ENCODE data around the gene SYNPO.

Gene SYNPO

DNA sequence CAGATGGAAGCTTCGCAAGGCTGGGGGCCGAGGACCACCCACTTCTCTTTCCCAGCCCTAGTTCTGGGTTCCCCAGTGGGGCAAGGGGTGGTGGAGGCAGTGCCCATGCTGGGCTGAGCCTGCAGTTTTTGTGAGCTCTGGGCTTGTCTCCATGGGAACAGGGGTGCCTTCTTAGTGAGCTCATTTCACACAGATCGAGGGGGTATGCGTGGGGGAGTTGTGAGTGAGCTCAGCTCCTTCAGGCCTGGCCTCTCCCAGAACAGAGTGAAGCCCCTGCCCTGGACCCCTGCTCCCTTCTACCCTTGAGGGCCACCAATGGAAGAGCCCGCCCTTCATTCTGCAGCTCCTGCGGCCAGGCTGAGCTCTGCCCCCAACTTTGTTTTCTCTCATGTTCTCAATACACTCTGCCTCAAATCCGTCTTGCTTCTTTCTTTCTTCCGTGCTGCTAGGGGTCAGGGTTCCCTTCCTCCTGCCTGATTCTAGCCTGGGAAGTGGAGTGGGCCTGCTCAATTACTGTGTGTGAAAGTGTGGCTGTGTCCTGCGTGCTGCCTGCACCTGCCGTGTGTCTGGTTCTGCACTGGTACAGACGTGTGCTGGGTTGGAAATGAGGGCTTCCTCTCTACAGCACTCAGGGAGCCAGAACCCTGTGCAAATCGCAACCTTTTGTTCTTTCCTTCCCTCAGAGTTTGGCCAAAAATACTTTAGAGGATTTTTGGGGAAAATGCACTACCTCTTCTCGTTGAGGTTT, 11.6 kb downstream of the SYNPO start:
- no peak for ATAC-seq
- no peaks in the 10 kb centered on the region for H3K9me3 Mint-ChIP-seq
- H3K4me3 Mint-ChIP-seq, result no peak overlapping the region
- no peak for DNase-seq
- no peak overlapping the region for H3K27ac Mint-ChIP-seq
- H3K27me3 Mint-ChIP-seq, result no peaks in the 10 kb centered on the region
- peaks cover 13% of the 10 kb centered on the region for H3K4me1 Mint-ChIP-seq

DNA sequence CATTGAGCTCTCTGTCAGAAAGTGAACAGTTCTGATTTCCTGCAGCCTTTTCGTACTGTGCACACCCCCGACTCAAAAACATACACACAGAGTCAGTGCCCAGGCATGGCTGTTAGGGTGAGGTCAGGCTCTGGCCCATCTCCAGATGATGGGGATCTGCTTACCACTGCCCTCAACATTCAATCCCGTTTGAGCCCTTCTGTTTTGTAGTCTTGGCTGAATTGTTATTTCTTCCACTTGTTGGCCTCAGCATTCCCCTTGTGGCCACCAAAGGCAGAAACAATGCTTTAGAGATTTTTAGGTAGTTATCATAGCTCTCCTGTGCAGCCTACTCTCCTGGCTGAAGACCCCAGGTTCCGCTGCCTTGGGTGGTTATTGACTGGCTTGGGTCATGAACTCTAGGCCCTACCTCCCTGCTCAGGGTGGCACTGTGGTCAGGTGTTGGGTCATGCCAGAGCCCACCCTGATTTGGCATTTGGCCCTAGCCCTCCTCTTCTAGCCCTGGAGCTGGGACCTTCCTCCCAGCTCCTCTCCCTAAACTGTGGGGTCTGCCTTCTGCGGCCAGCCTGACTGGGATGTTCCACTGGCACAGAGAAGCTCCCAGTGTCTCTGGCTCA, 12.8 kb downstream of the SYNPO start:
- no peaks in the 10 kb centered on the region for H3K9me3 Mint-ChIP-seq

DNA sequence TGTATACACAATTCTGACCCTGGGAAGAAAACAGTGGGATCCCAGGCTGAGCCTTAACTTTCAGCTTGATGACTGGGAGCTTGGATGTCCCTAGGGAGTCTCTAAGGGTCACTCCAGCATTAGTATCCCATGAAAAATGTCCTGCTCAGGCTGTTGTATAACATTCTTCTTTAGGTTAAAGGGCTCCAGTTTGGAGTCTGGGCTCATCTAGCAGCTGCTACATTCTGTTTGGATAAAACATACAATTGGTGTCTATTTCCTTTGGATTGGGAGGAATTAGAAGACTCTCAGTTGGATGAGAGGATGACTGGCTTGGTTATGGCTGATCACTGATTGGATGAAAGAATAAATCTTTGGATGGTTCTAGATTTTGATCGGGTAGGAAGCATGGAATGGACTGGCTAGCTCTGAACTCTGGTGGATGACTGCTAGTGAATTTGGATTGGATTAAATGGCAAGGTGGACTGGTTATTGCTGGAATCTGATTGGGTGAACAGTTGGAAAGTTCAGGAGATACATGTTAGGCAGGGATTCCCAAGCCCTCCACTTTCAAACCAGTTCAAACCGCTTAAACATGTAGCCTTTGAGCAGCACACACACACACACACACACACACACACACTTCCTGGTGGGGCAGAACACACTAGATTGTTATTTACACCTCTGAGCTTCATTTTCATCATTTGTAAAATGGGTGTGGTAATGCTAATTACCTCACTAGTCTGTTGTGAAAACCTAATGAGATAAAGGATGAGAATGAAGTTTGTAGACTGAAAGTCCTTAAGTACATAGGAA, 13.5 kb downstream of the SYNPO start:
- Mint-ChIP-seq H3K9me3 (no peaks in the 10 kb centered on the region), H3K4me1 (peaks cover 19% of the 10 kb centered on the region), H3K27me3 (no peaks in the 10 kb centered on the region), H3K27ac (no peak overlapping the region), H3K4me3 (no peak overlapping the region)
- no peak for DNase-seq
- no peak for ATAC-seq

More for the DNA sequence above, 12.8 kb downstream of the SYNPO start:
- Mint-ChIP-seq H3K4me1 (peaks cover 19% of the 10 kb centered on the region), H3K4me3 (no peak overlapping the region), H3K27ac (no peak overlapping the region), H3K27me3 (no peaks in the 10 kb centered on the region)
- DNase-seq, result no peak
- ATAC-seq, result no peak

DNA sequence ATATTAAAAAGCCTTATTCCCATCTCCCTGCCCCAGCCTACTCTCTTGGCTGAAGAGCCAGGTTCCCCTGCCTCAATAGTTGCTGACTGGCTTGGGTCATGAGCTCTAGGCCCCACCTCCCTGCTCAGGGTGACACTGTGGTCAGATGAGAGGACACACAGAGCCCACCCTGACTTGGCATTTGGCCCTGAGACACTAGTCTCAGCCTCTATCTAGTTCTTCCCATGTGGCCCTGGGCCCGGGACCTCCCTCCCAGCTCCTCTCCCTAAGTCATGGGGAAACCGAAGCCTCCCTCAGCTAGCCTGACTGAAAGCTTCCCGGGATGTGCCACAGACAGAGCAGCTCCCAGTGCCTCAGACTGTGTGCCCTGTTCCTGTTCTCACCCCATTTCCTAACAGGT, 14.8 kb downstream of the SYNPO start:
- Mint-ChIP-seq H3K4me1 (peaks cover 19% of the 10 kb centered on the region), H3K9me3 (no peaks in the 10 kb centered on the region), H3K27ac (no peak overlapping the region), H3K27me3 (no peaks in the 10 kb centered on the region), H3K4me3 (no peak overlapping the region)
- ATAC-seq (no peak), DNase-seq (no peak)

DNA sequence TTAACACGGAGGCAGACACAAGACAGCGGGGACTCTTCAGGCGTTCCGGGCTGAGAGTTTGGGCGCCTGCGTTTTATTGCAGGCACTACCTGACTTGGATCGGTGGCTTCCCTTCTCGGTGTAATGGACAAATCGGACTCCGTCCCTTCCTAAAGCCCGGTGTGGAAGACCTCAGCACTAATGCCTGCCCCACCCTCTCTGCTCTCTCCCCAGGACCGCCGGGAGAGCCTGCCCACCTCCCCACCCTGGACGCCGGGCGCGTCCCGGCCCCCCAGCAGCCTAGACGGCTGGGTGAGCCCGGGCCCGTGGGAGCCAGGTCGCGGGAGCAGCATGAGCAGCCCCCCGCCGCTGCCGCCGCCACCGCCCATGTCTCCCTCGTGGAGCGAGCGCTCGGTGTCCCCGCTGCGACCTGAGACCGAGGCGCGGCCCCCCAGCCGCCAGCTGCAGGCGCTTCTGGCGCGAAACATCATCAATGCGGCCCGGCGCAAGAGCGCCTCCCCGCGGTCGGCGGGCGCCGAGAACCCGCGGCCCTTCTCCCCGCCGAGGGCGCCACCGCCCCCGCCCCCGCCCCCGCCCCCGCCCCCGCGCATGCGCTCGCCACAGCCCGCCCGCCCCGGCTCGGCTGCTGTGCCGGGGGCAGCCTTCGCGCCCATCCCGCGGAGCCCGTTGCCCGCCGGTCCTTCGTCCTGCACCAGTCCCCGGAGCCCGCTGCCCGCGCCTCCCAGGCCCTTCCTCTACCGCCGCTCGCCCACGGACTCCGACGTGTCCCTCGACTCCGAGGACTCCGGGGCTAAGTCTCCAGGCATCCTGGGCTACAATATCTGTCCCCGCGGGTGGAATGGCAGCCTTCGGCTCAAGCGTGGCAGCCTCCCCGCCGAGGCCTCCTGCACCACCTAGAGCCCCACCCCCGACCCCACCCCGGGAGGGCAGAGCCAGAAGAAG, 16.0 kb downstream of the SYNPO start:
- peak overlapping the region in 1 of 2 donors; percentile 86 for H3K27ac Mint-ChIP-seq
- peak; percentile 76 to 80 for DNase-seq
- H3K4me3 Mint-ChIP-seq, result peak overlapping the region; percentile 81 to 91
- H3K9me3 Mint-ChIP-seq, result no peaks in the 10 kb centered on the region
- H3K27me3 Mint-ChIP-seq, result peaks cover 6% of the 10 kb centered on the region
- H3K4me1 Mint-ChIP-seq, result peaks cover 12% of the 10 kb centered on the region
- peak; percentile 74 for ATAC-seq

DNA sequence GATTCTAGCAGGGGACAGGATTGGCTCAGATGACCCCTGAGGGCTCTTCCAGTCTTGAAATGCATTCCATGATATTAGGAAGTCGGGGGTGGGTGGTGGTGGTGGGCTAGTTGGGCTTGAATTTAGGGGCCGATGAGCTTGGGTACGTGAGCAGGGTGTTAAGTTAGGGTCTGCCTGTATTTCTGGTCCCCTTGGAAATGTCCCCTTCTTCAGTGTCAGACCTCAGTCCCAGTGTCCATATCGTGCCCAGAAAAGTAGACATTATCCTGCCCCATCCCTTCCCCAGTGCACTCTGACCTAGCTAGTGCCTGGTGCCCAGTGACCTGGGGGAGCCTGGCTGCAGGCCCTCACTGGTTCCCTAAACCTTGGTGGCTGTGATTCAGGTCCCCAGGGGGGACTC, 17.7 kb downstream of the SYNPO start:
- ATAC-seq (no peak), DNase-seq (no peak)
- Mint-ChIP-seq H3K4me3 (no peak overlapping the region), H3K9me3 (no peaks in the 10 kb centered on the region), H3K27ac (no peak overlapping the region), H3K4me1 (peaks cover 12% of the 10 kb centered on the region), H3K27me3 (peaks cover 14% of the 10 kb centered on the region)

DNA sequence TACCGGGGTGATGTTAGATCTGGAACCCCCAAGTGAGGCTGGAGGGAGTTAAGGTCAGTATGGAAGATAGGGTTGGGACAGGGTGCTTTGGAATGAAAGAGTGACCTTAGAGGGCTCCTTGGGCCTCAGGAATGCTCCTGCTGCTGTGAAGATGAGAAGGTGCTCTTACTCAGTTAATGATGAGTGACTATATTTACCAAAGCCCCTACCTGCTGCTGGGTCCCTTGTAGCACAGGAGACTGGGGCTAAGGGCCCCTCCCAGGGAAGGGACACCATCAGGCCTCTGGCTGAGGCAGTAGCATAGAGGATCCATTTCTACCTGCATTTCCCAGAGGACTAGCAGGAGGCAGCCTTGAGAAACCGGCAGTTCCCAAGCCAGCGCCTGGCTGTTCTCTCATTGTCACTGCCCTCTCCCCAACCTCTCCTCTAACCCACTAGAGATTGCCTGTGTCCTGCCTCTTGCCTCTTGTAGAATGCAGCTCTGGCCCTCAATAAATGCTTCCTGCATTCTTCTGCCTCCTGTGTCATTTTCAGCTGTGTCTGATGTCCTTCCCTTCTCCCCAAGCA, 18.3 kb downstream of the SYNPO start:
- ATAC-seq (no peak), DNase-seq (no peak)
- Mint-ChIP-seq H3K9me3 (no peaks in the 10 kb centered on the region), H3K4me1 (peaks cover 12% of the 10 kb centered on the region), H3K27me3 (peaks cover 14% of the 10 kb centered on the region), H3K27ac (no peak overlapping the region), H3K4me3 (no peak overlapping the region)

DNA sequence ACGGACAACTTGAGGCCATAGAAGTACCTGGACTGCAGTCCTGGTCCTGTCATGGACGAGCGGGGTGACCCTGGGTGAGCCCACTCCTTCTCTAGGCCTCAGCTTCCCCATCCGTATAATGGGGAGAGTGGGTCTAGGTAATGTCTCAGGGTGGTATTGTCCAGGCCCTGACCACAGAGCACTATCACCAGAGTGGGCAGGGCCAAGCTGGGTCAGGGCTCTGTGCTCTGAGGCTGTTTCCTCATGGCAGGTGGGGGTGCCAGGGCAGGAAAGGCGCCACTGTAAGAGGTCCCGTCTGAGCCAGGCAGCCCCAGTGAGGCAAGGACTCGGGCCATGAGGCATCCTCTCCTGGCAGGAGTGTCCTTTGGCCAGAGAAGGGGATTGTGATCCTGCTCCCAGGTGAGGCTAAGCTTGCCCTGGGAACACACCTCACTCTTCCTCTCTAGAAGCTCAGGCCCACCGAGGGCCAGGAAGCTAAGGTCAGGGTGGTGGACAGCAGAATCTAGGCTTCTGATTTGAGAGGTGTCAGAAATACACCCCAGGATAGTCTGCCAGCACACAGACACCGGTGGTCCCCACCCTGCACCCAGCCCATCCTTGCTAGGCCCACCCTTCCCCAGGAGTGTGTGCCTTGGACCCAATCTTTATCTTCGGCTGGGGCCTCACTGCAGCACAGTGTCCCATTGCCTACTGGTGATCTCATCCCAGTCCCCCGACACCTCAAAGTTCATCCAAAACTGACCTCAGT, 19.1 kb downstream of the SYNPO start:
- Mint-ChIP-seq H3K27me3 (peaks cover 14% of the 10 kb centered on the region), H3K4me1 (peaks cover 12% of the 10 kb centered on the region), H3K27ac (no peak overlapping the region), H3K9me3 (no peaks in the 10 kb centered on the region), H3K4me3 (no peak overlapping the region)
- DNase-seq (no peak), ATAC-seq (no peak)

DNA sequence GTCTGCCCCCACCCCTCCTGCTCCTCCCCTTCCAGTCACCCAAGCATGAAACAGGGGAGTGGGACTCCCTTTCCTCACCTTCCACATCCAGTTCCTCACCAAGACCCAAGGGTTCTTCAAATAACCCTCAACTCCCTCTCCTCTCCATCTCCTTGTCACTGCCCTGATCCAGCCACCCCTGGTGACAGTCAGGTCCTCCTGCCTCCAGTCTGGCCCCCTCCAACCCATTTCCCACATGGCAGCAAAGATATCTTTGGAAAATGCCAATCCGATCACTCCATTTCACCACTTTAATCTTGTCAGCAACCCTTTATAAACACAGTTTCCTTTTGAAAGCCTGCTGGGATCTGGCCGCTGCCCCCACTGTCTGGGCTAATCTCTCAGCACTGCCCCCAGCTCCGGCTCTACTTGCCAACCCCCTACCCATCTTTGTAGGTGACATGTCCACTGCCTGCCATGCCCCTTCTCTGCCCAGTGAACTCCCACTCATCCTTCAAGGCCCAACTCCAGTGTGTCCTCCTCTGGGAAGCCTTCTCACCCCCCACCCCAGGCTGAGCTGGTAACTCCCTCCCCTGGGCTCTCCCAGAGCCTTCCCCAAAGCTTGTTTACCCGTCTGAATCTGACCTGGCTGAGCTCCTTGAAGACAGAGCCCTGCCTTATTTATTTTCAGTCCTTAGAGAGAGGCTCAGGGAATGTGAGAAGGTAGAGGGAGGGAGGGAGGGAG, 19.8 kb downstream of the SYNPO start:
- Mint-ChIP-seq H3K9me3 (no peaks in the 10 kb centered on the region), H3K4me1 (peaks cover 12% of the 10 kb centered on the region), H3K4me3 (no peak overlapping the region), H3K27ac (peak overlapping the region in 1 of 2 donors; percentile 1), H3K27me3 (peaks cover 14% of the 10 kb centered on the region)
- ATAC-seq, result no peak
- DNase-seq, result no peak

DNA sequence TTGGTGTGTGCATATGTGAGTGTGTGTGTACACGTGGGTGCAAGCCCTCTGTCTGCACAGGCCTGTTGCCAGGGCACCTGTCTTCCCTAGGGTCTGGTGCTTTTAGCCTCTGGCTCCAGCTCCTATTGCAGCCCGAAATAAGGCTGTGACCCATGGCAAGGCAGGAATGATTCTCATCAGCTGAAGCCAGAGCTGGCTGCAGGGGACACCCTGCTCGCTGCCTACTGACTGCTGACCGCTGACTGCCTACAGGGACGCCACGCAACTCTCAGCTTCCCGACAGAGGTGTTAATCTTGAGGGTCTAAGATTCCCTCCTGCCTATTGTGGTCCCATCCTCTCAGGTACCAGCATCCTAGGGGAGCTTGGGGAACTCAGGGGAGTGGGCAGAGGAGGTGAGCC, 20.6 kb downstream of the SYNPO start, which contains the start of gene MYOZ3:
Gene MYOZ3 (plus strand): TSS at position 166 of the 400 bp plus-strand sequence. CDS start 1,691 bp downstream, outside the sequence.
- H3K4me1 Mint-ChIP-seq, result peaks cover 12% of the 10 kb centered on the region
- DNase-seq, result no peak
- no peak within 1 kb of the TSS for H3K4me3 Mint-ChIP-seq
- ATAC-seq, result no peak
- peaks cover 14% of the 10 kb centered on the region for H3K27me3 Mint-ChIP-seq
- no peaks in the 10 kb centered on the region for H3K9me3 Mint-ChIP-seq
- peak within 1 kb of the TSS in 1 of 2 donors; percentile 1 for H3K27ac Mint-ChIP-seq

DNA sequence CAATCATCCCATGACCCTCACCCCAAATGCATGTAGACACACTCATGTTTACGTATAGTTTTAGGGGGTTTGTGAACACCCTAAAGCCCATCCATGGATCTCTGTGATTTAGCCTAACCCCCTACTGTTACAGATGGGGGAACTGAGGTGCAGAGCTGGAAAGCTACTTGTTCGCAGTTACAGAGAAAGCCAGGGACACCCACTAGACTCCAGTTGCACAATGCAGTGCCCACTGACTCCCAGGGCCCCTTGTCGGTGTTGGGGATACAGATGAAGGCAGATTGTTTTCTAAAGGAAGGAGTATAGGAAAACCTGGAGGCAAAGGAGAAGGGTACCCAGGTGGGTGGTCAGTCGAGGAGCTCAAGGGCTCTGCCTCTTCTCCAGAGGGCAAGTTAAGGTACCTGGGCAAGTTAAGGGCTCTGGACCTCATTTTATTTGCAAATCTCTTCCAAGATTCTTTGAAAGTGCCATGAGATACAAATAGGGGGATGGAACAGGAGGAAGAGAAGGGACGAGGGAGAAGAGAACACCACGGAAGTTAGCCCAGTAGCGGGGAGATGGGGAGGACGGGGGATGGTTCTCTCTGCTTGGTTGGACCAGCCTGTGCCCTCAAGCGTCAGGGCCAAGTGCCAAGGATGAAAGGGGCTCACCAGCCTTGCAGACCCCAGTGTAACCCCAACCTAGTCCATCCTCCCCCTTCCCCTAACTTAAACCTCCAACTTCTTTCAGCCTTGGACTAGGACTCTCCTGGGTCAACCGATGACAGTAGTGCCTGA, 21.5 kb downstream of the SYNPO start:
- ATAC-seq, result no peak
- H3K27me3 Mint-ChIP-seq, result peaks cover 14% of the 10 kb centered on the region
- peaks cover 7% of the 10 kb centered on the region for H3K4me1 Mint-ChIP-seq
- H3K4me3 Mint-ChIP-seq, result no peak overlapping the region
- DNase-seq, result no peak
- H3K9me3 Mint-ChIP-seq, result no peaks in the 10 kb centered on the region
- H3K27ac Mint-ChIP-seq, result no peak overlapping the region

DNA sequence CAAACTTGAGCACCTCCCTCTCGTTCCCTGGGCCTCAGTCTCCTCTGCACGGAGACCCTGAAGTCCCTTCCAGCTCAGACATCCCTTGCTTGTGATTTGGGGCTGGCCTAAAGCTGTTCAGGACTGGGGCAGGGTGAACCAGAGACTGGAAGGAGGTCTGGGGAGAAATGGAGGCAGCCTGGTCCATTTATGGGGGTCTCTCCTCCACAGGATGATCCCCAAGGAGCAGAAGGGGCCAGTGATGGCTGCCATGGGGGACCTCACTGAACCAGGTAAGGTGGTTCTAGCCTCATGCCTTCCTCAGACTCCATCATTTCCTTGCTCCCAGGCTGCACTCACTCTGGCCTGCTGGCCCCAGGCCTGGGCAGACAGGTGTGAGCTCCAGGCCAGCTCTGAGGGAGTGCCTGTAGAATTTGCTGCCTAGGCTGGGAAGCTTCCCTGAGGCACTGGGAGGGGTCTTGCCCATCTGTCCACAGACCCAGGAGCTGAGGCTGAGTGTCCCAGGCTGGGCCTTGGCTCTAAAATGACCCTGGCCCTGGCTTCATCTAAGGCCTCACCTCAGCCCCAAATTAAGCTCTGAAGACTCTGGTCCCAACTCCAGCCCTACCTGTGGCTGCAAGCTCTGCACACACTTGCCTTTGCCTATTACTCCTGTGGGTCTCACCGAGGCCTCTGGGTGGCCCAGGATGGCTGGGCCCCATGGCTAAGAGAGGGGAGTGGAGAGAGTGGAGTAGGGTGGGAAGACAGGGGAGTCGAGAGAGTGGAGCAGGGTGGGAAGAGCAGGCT, 22.5 kb downstream of the SYNPO start:
- Mint-ChIP-seq H3K9me3 (no peaks in the 10 kb centered on the region), H3K4me1 (no peaks in the 10 kb centered on the region), H3K27me3 (peaks cover 14% of the 10 kb centered on the region), H3K27ac (no peak overlapping the region), H3K4me3 (no peak overlapping the region)
- ATAC-seq (no peak), DNase-seq (no peak)

Data from stimulated activated naive CD8-positive, alpha-beta T cell treated with anti-CD3 and anti-CD28 coated beads, Interleukin-15, amount 100 ng/mL, for 72 hours (primary cell).